Omental fat pad (tissue), 4 donors: Measurements from ENCODE around the gene USP53. TPM values are rescaled to one million over a fixed set of nuclear protein-coding genes. Genes with fewer than 3 reads are reported as not detected.
A peak's percentile ranks its signal among the peaks of the same experiment; 100 is the strongest.

ENCODE experiments used
- ATAC-seq: fragments of 150-250 bp; one replicate; pipeline ENCODE4 v1.9.1; 2016; ENCODE audit warnings: mild to moderate bottlenecking, moderate library complexity; ENCODE audit not compliant: low FRiP score
- DNase-seq: peaks from one replicate; pipeline ENCODE4 v3.0.0-alpha.2; 2019; ENCODE audit warnings: low spot score
- total RNA-seq, 4 donors: library from RNA; depleted of rRNA; stranded (reverse); fragments of >200 nt; gene quantifications; one replicate each; pipeline ENCODE4 v1.1.0, GENCODE V29; 2016
- TF ChIP-seq, protein P1 (sequence below), 3 donors: fragments of 450-650 bp; IDR thresholded peaks; one replicate each; pipeline ENCODE4 v1.5.1; 2016 to 2017; ENCODE audit warnings: antibody characterized with exemption in 3 of 3, mild to moderate bottlenecking in 3 of 3, moderate library complexity in 2 of 3

The USP53 gene
- total RNA-seq, 4 donors from 2014 or later = 55.5 to 143 (median 105) TPM

DNA sequence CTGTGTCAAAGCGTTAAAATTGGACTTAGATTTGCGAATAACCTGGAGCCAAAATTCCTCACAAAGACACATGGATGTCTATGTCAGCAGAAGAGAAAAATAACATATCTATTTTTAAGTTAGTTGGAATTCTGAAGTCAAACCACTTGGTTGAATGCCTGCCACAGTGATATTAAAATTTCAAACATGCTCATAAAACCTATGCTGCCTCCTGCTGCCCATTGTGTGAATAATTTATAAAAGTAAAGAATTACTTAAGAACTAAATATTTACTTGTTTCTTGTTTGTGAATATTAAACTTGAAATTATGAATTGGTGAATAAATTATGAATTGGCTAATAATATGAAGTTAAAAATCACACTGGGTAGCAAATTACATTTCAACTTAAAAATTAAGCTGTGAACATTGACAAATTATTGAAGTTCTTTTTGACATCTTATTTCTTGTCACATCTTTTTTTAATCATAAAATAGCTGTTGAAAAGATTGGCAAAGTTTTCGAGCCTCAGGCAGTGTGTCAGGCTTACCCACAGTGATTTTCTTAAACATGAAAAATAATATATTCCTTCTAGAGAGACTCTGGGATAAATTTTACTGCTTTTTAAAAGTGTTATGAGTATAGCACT lies 74.0 kb downstream of the USP53 start:
- no peak for DNase-seq
- TF ChIP-seq, protein P1, sequence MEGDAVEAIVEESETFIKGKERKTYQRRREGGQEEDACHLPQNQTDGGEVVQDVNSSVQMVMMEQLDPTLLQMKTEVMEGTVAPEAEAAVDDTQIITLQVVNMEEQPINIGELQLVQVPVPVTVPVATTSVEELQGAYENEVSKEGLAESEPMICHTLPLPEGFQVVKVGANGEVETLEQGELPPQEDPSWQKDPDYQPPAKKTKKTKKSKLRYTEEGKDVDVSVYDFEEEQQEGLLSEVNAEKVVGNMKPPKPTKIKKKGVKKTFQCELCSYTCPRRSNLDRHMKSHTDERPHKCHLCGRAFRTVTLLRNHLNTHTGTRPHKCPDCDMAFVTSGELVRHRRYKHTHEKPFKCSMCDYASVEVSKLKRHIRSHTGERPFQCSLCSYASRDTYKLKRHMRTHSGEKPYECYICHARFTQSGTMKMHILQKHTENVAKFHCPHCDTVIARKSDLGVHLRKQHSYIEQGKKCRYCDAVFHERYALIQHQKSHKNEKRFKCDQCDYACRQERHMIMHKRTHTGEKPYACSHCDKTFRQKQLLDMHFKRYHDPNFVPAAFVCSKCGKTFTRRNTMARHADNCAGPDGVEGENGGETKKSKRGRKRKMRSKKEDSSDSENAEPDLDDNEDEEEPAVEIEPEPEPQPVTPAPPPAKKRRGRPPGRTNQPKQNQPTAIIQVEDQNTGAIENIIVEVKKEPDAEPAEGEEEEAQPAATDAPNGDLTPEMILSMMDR (IDR thresholded peaks at IDR 0.05) = no peak
- ATAC-seq = no peak

DNA sequence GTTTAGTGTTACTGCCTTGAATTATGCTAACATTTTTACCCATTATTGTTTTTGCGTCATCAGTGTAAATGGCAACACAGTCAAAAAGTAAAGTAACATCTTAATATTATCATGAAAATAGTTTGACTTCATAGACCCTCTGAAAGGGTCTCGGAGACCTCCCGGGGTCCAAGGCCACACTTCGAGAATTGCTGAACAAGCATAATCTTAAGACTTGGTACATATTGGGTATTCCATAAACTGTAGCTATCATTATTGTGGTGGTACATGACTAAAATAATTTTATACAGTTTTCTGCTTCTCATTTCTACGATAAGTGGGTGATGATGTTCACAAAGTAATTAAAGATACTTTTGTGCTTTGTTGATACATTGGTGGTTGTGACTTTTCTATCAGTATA lies 76.8 kb downstream of the USP53 start:
- TF ChIP-seq, protein P1 (IDR thresholded peaks at IDR 0.05) = no peak
- DNase-seq (no peak), ATAC-seq (no peak)

DNA sequence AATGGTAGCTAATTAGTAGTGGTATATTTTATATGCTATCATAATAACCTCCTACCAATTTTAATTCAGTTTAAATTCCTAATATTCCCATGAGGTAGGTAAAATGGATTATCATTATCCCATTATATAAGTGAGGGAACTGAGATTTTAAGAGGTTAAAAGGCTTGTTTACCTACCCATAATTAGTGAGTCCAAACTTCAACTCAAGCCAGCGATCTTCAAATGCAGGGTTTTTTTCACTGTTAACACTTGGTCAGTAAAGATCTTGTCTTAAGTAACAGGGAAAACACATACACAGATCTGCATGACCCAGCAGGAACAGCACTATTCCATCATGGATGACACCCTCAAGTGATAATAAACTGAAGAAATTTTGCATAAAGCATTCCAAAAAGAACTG lies 78.1 kb downstream of the USP53 start:
- no peak for ATAC-seq
- DNase-seq = no peak
- TF ChIP-seq, protein P1 (IDR thresholded peaks at IDR 0.05) = no peak

DNA sequence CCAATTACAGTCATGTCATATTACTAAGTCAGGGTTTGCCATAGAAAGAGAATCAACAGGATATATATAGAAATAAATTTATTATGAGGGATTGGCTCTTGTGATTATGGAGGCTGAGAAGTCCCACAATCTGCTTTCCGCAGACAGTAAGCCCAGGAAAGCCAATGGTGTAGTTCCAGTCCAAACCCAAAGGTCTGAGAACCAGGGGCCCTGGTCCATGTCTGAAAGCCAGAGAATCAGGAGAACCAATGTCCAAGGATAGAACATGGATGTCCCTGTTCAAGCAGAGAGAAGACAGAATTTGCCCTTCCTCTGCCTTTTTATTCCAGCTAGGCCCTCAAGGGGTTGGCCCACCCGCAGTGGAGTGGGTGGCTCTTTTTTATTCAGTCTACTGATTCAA lies 83.8 kb downstream of the USP53 start:
- TF ChIP-seq, protein P1 (IDR thresholded peaks at IDR 0.05) = no peak
- DNase-seq (no peak), ATAC-seq (no peak)

DNA sequence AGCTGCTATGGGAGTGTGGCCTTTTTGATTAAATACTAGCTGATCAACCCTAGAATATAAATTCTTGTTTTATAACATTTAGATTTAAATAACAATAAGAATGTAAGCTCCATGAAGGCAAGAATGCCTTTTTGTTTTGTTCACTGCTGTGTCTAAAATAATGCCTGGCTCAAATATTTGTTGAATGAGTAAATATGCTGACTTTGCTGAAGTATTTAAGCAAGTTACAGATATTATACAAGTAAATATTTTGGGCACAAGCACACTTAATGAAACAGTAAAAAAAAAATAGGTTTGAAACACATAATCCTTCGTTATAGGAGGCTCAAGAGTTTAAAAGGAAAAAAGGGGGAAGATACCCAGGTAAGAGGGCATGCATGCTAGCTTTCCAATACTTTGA lies 85.3 kb downstream of the USP53 start:
- DNase-seq (no peak), ATAC-seq (no peak)
- TF ChIP-seq, protein P1 (IDR thresholded peaks at IDR 0.05) = no peak

DNA sequence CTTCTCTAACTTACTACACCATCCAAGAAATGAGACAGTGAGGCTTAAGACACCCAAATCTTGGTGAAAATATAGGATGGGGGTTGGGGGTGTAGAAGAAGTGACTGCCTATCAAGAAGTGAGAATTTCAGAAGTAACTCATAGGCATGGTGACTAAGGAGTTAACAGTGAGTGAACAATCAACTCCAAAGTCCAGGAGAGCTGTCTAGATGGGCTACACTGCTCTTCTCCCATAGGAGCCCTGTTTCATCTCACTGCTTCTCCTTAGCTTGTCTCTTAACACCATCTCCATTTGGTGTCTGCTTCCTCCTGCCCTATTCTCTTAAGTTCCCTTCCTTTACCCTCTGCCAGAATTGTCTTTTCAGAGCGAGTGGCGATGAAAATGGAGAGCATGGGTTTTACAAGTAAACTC lies 86.8 kb downstream of the USP53 start:
- TF ChIP-seq, protein P1 (IDR thresholded peaks at IDR 0.05) = no peak
- DNase-seq (no peak), ATAC-seq (no peak)

DNA sequence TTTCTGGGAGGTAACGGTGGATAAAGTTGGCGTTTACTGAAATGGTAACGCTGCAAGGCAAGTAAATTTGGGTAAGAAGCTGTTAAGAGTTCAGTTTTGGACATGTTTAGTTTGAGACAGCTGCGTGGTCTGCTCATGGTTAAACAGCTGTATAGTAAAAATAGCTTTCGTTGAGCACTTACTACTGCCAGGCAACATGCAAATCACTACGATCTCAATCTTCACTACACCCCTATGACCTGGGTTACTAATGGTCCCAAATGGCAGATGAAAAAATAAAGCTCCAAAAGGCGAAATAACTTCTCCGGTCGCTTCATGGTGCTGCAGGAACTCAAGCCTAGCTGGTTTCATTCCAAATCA lies 87.2 kb downstream of the USP53 start:
- TF ChIP-seq, protein P1 (IDR thresholded peaks at IDR 0.05) = no peak
- DNase-seq (no peak), ATAC-seq (peak; percentile 1)
